PC-3 (cell line): ENCODE data around the gene TRIM45. TPM values are rescaled to one million over a fixed set of nuclear protein-coding genes. Genes with fewer than 3 reads are reported as not detected.
A peak's percentile ranks its signal among the peaks of the same experiment; 100 is the strongest.

Experiments used
- ATAC-seq: fragments of 200-7000 bp; cut with Tn5 transposase; 2 replicates; pipeline ENCODE4 v1.9.1; 2020; ENCODE audit warnings: mild to moderate bottlenecking, moderate library complexity
- BruUV-seq: library from RNA; stranded (reverse); fragments of 400-500 nt; replicated peaks from 2 replicates; lab custom pipeline; 2021; lab: Mats Ljungman, UMichigan
- CTCF ChIA-PET: fragments of 300-600 bp; sonication (Branson Sonifier 250); formaldehyde crosslinking; loops from one replicate; lab custom pipeline; 2022; ENCODE audit warnings: antibody characterized with exemption; lab: Charles Lee
- POLR2A ChIA-PET: fragments of 300-600 bp; sonication (Branson Sonifier 250); formaldehyde crosslinking; loops from one replicate; lab custom pipeline; 2022; ENCODE audit warnings: antibody characterized with exemption; ENCODE audit not compliant: unreplicated experiment; lab: Charles Lee
- DNase-seq: peaks from one replicate; pipeline ENCODE4 v3.0.0-alpha.2; 2015
- H2AFZ ChIP-seq: fragments of 300-600 bp; sonication (generic); 2 replicates; pipeline ENCODE4 v1.6.0; 2016; ENCODE audit warnings: antibody characterized with exemption, low read length
- H3F3A ChIP-seq: fragments of 300-600 bp; sonication (generic); one replicate; pipeline ENCODE4 v1.6.0; 2017; ENCODE audit warnings: antibody characterized with exemption, low read length, control low read depth, mild to moderate bottlenecking; ENCODE audit not compliant: unreplicated experiment
- H3K27ac ChIP-seq: fragments of 300-600 bp; sonication (generic); 2 replicates; pipeline ENCODE4 v1.5.1; 2016; ENCODE audit warnings: mild to moderate bottlenecking, low read length
- H3K27me3 ChIP-seq: fragments of 300-600 bp; sonication (generic); 2 replicates; pipeline ENCODE4 v1.6.1; 2016; ENCODE audit warnings: low read length, mixed read lengths
- H3K36me3 ChIP-seq: fragments of 300-600 bp; sonication (generic); 2 replicates; pipeline ENCODE4 v1.6.1; 2016; ENCODE audit warnings: low read depth, mixed run types, low read length, mixed read lengths
- H3K4me1 ChIP-seq: fragments of 300-600 bp; sonication (generic); 2 replicates; pipeline ENCODE4 v1.5.1; 2016; ENCODE audit warnings: low read length; ENCODE audit not compliant: insufficient read depth
- H3K4me2 ChIP-seq: fragments of 300-600 bp; sonication (generic); 2 replicates; pipeline ENCODE4 v1.6.0; 2016; ENCODE audit warnings: low read length
- H3K4me3 ChIP-seq: fragments of 300-600 bp; sonication (generic); 2 replicates; pipeline ENCODE4 v1.5.1; 2016; ENCODE audit warnings: mild to moderate bottlenecking, low read length, mixed read lengths
- H3K79me2 ChIP-seq: fragments of 300-600 bp; sonication (generic); 2 replicates; pipeline ENCODE4 v1.6.1; 2017; ENCODE audit warnings: low read length, mixed read lengths
- H3K9ac ChIP-seq: fragments of 300-600 bp; sonication (generic); 2 replicates; pipeline ENCODE4 v1.6.0; 2016; ENCODE audit warnings: mild to moderate bottlenecking, low read length
- H3K9me2 ChIP-seq: fragments of 300-600 bp; sonication (generic); replicated peaks from 2 replicates; pipeline ENCODE4 v1.6.1; 2016; ENCODE audit warnings: mixed run types, low read length, mixed read lengths
- H3K9me3 ChIP-seq: fragments of 300-600 bp; sonication (generic); 2 replicates; pipeline ENCODE4 v1.6.1; 2016; ENCODE audit warnings: low read length, mixed read lengths
- H4K20me1 ChIP-seq: fragments of 300-600 bp; sonication (generic); 2 replicates; pipeline ENCODE4 v1.6.1; 2016; ENCODE audit warnings: low read length, mixed read lengths
- CTCF ChIP-seq: fragments of 300-600 bp; sonication (generic); conservative IDR thresholded peaks from 2 replicates; pipeline ENCODE4 v1.5.1; 2017; ENCODE audit warnings: antibody characterized with exemption, low read depth, mild to moderate bottlenecking, low read length
- EZH2 ChIP-seq: fragments of 300-600 bp; sonication (generic); IDR thresholded peaks from one replicate; pipeline ENCODE4 v1.6.1; 2017; ENCODE audit warnings: antibody characterized with exemption, mild to moderate bottlenecking, low read length; ENCODE audit not compliant: unreplicated experiment
- EZH2phosphoT487 ChIP-seq: fragments of 300-600 bp; sonication (generic); IDR thresholded peaks from 2 replicates; pipeline ENCODE4 v1.6.1; 2018; ENCODE audit warnings: mild to moderate bottlenecking, antibody characterized with exemption, low read length, borderline replicate concordance
- intact Hi-C: fragments of 100-400 bp; cut with micrococcal nuclease; formaldehyde crosslinking; loops from 2 replicates; pipeline ENCODE4 v1.9.0; 2023
- total RNA-seq: library from RNA; depleted of rRNA; stranded (reverse); fragments of >200 nt; gene quantifications from 2 replicates; pipeline ENCODE4 v1.2.3, GENCODE V29; 2014

Gene TRIM45
- total RNA-seq, 1 experiment from 2014 or later: 4.3 TPM

- TF ChIP-seq EZH2 (no peak), CTCF (no peak), EZH2phosphoT487 (no peak)
- Histone ChIP-seq H3K27ac (peak overlapping the region; percentile 82), H3K27me3 (no peaks in the 10 kb centered on the region), H3K36me3 (peaks cover 15% of the 10 kb centered on the region; the same call in 1 of the 2 replicates), H3K9ac (no peak overlapping the region), H3K9me3 (no peaks in the 10 kb centered on the region), H2AFZ (peak overlapping the region; percentile 21; the same call in 1 of the 2 replicates), H3K4me3 (no peak overlapping the region), H3K79me2 (no peaks in the 10 kb centered on the region), H4K20me1 (0 out of 2 replicates have a peak, but pooled peaks cover 4% of the 10 kb centered on the region), H3K4me2 (peak overlapping the region; percentile 62), H3F3A (no peaks in the 10 kb centered on the region), H3K9me2 (no peaks in the 10 kb centered on the region), H3K4me1 (peaks cover 21% of the 10 kb centered on the region)
- ATAC-seq (peak; percentile 98), DNase-seq (peak; percentile 81)
- intact Hi-C loops: no loop called here
- ChIA-PET CTCF (interaction anchor here (0.6 to 1.2 kb wide), 2 partner anchors 90 to 174 kb away, joined by 4 to 5 read pairs; no protein-coding TSS in a partner anchor), POLR2A (interaction anchor here (0.6 kb wide), 1 partner anchor 211 kb away, joined by 3 read pairs; no protein-coding TSS in a partner anchor)
- no TSS peak for BruUV-seq
These were observed 10.8 kb downstream of the TRIM45 start for GRCh38 chr1:117110774-117111173.

GRCh38 chr1:117107364-117107763 is 14.2 kb downstream of the TRIM45 start:
- no peaks in the 10 kb centered on the region for H3K9me2 ChIP-seq
- H3K79me2 ChIP-seq: no peaks in the 10 kb centered on the region
- peaks cover 21% of the 10 kb centered on the region for H3K4me1 ChIP-seq
- 0 out of 2 replicates have a peak, but pooled peaks cover 4% of the 10 kb centered on the region for H4K20me1 ChIP-seq
- no peaks in the 10 kb centered on the region for H3K9me3 ChIP-seq
- H3K27me3 ChIP-seq: no peaks in the 10 kb centered on the region
- TF ChIP-seq EZH2: no peak
- no peak for TF ChIP-seq CTCF
- TF ChIP-seq EZH2phosphoT487: no peak
- no peak for DNase-seq
- no peak overlapping the region for H3K9ac ChIP-seq
- H3K36me3 ChIP-seq: peaks cover 19% of the 10 kb centered on the region; the same call in 1 of the 2 replicates
- no peak overlapping the region for H3K27ac ChIP-seq
- H2AFZ ChIP-seq: no peak overlapping the region
- no peak for ATAC-seq
- ChIA-PET POLR2A (no interaction called here), CTCF (no interaction called here)
- no TSS peak for BruUV-seq
- H3K4me3 ChIP-seq: no peak overlapping the region
- intact Hi-C loops: no loop called here
- H3F3A ChIP-seq: no peaks in the 10 kb centered on the region
- H3K4me2 ChIP-seq: no peak overlapping the region

DNA sequence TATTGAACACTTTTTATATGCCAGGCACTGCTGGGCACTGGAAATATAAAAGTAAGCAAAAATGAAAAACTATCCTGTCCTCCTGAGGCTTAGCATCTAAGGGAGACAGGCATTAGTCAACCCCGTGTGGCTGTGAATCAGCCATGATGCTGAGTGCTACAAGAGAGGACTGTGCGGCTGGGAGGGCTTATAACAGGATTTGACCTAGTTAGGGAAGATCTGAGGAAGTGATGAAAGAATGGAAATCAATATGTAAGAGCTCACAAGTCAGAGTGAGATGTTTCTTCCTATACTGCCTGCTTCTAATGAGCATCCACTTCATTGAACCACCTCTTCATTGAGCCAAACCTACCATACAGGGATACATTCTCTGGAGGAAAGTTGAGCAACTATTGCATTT is 15.1 kb downstream of the TRIM45 start:
- Histone ChIP-seq H3K27me3 (no peaks in the 10 kb centered on the region), H3K9me3 (no peaks in the 10 kb centered on the region), H3K27ac (no peak overlapping the region), H3K4me3 (no peak overlapping the region), H3K9me2 (no peaks in the 10 kb centered on the region), H3K4me2 (no peak overlapping the region), H3K9ac (no peak overlapping the region), H3K79me2 (no peaks in the 10 kb centered on the region), H3K36me3 (peaks cover 26% of the 10 kb centered on the region; the same call in 1 of the 2 replicates), H2AFZ (no peak overlapping the region), H4K20me1 (0 out of 2 replicates have a peak, but pooled peaks cover 4% of the 10 kb centered on the region), H3F3A (no peaks in the 10 kb centered on the region), H3K4me1 (peaks cover 21% of the 10 kb centered on the region)
- POLR2A ChIA-PET: no interaction called here
- BruUV-seq: no TSS peak
- no peak for ATAC-seq
- TF ChIP-seq CTCF: no peak
- no peak for TF ChIP-seq EZH2
- TF ChIP-seq EZH2phosphoT487: no peak
- CTCF ChIA-PET: no interaction called here
- no peak for DNase-seq
- intact Hi-C loops: no loop called here
